Left ventricle myocardium inferior (tissue), 1 donor: ENCODE results near the gene COL16A1. TPM values are rescaled to one million over a fixed set of nuclear protein-coding genes. Genes with fewer than 3 reads are reported as not detected.
A peak's percentile ranks its signal among the peaks of the same experiment; 100 is the strongest.

ENCODE experiments used
- DNase-seq: peaks from one replicate; pipeline ENCODE4 v3.0.0-alpha.2; 2020
- H3K27ac ChIP-seq: fragments of 200-600 bp; replicated peaks from 2 replicates; pipeline ENCODE4 v1.8.0; 2021
- H3K27me3 ChIP-seq: fragments of 200-600 bp; 2 replicates; pipeline ENCODE4 v1.8.0; 2021; ENCODE audit warnings: low read depth
- H3K36me3 ChIP-seq: fragments of 200-600 bp; 2 replicates; pipeline ENCODE4 v1.8.0; 2021
- H3K4me1 ChIP-seq: fragments of 200-600 bp; 2 replicates; pipeline ENCODE4 v1.8.0; 2021
- H3K4me3 ChIP-seq: fragments of 200-600 bp; 2 replicates; pipeline ENCODE4 v1.8.0; 2021; ENCODE audit warnings: mild to moderate bottlenecking, moderate library complexity
- H3K9me3 ChIP-seq: fragments of 200-600 bp; replicated peaks from 2 replicates; pipeline ENCODE4 v1.8.0; 2021
- intact Hi-C: fragments of 100-400 bp; cut with micrococcal nuclease; formaldehyde crosslinking; loops from one replicate; pipeline ENCODE4 v1.11.0; 2022
- total RNA-seq: library from RNA; stranded (reverse); fragmentation: NEBNext Ultra II Directional; extraction: Animal tissue kit (Norgen Biotek cat#: 25700); gene quantifications from one replicate; pipeline ENCODE4 v1.2.1, GENCODE V29; 2021
- TF ChIP-seq, protein P1 (sequence below): fragments of 200-600 bp; IDR thresholded peaks from 2 replicates; pipeline ENCODE4 v1.8.0; 2021; ENCODE audit warnings: antibody characterized with exemption, mild to moderate bottlenecking, borderline replicate concordance
- donor health status: DM: no; HTN: yes; CAD: no; lungs with severe emphysema.

Gene COL16A1
- total RNA-seq, 1 donor from 2014 or later: 18.3 TPM

DNA sequence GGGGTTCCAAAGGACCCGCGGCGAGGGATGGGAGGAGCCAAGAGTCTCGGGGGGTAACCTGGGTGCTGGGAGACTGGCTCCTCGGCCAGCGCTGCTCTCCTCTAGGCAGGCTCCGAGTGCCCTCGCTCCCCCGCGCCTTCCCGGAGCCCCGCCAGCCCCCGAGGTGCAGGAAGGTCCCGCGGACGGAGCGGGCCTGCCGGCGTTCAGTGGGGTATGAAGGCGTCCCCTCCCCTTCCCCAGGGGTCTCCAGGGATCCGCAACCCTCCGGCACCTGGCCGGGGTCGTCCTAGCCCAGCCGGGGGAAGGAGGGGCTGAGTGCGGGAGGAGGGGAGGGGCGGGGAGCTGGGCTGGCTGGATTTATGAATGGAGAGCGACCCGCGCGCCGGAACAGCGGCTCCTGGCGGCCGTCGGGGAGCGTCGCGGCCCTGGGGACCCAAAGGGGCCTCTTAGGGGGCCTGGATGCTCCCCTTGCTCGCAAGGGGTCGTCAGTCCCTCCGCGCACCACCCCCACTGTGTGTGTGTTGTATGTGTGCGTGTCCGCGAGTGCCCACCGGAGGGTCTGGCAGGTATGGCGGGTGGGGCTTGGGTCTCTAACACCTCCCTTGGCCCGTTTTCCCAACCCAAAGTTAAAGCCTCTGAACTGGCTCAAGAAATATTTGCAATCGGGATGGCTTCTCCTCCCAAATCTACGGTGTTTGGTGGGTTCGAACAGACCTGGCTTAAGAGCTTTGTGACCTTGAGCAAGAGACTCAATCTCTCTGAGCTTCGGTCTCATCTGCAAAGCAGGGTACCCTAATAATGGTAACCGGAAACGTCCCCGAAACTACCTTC is 85.7 kb downstream of the COL16A1 start:
- H3K27me3 ChIP-seq: peaks cover 12% of the 10 kb centered on the region
- TF ChIP-seq, protein P1, sequence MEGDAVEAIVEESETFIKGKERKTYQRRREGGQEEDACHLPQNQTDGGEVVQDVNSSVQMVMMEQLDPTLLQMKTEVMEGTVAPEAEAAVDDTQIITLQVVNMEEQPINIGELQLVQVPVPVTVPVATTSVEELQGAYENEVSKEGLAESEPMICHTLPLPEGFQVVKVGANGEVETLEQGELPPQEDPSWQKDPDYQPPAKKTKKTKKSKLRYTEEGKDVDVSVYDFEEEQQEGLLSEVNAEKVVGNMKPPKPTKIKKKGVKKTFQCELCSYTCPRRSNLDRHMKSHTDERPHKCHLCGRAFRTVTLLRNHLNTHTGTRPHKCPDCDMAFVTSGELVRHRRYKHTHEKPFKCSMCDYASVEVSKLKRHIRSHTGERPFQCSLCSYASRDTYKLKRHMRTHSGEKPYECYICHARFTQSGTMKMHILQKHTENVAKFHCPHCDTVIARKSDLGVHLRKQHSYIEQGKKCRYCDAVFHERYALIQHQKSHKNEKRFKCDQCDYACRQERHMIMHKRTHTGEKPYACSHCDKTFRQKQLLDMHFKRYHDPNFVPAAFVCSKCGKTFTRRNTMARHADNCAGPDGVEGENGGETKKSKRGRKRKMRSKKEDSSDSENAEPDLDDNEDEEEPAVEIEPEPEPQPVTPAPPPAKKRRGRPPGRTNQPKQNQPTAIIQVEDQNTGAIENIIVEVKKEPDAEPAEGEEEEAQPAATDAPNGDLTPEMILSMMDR: peak; percentile 91
- H3K27ac ChIP-seq: peak overlapping the region; percentile 36
- no peaks in the 10 kb centered on the region for H3K36me3 ChIP-seq
- peaks cover 54% of the 10 kb centered on the region for H3K4me1 ChIP-seq
- peak; percentile 42 for DNase-seq
- no peaks in the 10 kb centered on the region for H3K9me3 ChIP-seq
- intact Hi-C loops: no loop called here
- H3K4me3 ChIP-seq: peak overlapping the region; percentile 67

GRCh38 chr1:31617218-31617915 is 86.5 kb downstream of the COL16A1 start, which contains the start of gene HCRTR1:
Gene HCRTR1 (plus strand): TSS chr1:31617689. CDS start chr1:31619193, 1,504 bp downstream.
- TF ChIP-seq, protein P1: no peak
- Histone ChIP-seq H3K4me1 (peaks cover 50% of the 10 kb centered on the region), H3K9me3 (no peaks in the 10 kb centered on the region), H3K27me3 (peaks cover 12% of the 10 kb centered on the region), H3K4me3 (peak within 1 kb of the TSS; percentile 67), H3K27ac (peak within 1 kb of the TSS; percentile 36), H3K36me3 (no peaks in the 10 kb centered on the region)
- intact Hi-C loops: no loop called here
- DNase-seq: no peak

DNA sequence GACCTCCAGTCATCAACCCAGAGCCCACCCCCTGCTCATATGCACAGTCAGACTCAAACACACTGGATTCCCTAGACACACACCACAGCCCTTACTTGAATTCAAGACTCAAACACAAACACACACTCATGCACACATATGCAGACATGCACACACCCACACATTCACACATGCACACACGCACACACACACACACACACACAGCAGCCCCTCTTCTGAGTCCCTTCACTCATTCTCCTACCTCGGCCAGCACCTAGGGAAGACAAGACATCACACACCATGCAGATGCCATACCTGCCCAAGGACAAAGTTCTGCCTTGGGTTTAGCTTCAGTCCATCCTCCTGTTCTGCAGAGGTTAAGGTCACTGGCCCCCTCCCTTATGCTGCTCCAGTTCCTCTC is 87.9 kb downstream of the COL16A1 start:
- Histone ChIP-seq H3K4me3 (no peak overlapping the region), H3K36me3 (no peaks in the 10 kb centered on the region), H3K4me1 (peaks cover 35% of the 10 kb centered on the region), H3K27me3 (peaks cover 12% of the 10 kb centered on the region), H3K9me3 (no peaks in the 10 kb centered on the region), H3K27ac (no peak overlapping the region)
- TF ChIP-seq, protein P1: no peak
- DNase-seq: no peak
- intact Hi-C loops: no loop called here

- H3K27me3 ChIP-seq: peaks cover 12% of the 10 kb centered on the region
- no peaks in the 10 kb centered on the region for H3K9me3 ChIP-seq
- no peak overlapping the region for H3K4me3 ChIP-seq
- no peak overlapping the region for H3K27ac ChIP-seq
- intact Hi-C loops: no loop called here
- no peak for DNase-seq
- H3K36me3 ChIP-seq: no peaks in the 10 kb centered on the region
- TF ChIP-seq, protein P1: no peak
- peaks cover 34% of the 10 kb centered on the region for H3K4me1 ChIP-seq
These were observed 88.4 kb downstream of the COL16A1 start for GRCh38 chr1:31615414-31615813.

DNA sequence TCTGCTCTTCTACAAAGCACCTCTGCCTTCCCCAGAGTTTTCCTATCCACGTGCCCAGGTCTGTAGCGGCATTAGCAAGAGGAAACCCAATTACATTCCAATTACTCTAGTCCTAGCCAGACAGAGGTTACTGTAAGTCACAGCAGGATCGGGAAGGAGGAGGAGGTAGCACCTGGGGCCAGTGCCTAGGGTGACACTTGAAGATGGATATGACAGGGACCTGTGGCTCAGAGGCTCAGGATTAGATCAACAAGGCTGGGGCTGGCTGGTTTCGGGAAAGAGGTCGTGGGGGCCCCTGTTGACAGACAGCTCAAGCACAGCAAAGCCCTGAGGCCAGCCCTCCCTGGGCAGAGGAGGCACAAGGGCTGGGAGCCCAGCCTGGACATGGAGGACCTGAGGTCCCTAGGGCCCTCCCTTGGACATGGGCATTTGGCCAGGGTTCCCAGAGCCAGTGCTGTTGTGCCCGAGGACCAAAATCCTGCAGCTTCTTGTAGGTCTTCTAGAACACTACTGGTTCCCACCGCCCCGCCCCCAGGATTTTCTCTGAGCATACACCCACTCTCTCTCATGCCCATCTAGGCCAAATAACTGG is 89.3 kb downstream of the COL16A1 start:
- H3K4me1 ChIP-seq: peaks cover 34% of the 10 kb centered on the region

More for the DNA sequence above, 89.3 kb downstream of the COL16A1 start:
- no peak overlapping the region for H3K27ac ChIP-seq
- H3K4me3 ChIP-seq: no peak overlapping the region
- DNase-seq: no peak
- peaks cover 12% of the 10 kb centered on the region for H3K27me3 ChIP-seq
- TF ChIP-seq, protein P1: no peak
- H3K36me3 ChIP-seq: no peaks in the 10 kb centered on the region
- intact Hi-C loops: no loop called here
- H3K9me3 ChIP-seq: no peaks in the 10 kb centered on the region
